ENCODE measurements around the gene EVI5L. TPM values are rescaled to one million over a fixed set of nuclear protein-coding genes. Genes with fewer than 3 reads are reported as not detected.

EVI5L gene
- 10 to 100 TPM in 3 of 4 donors, 1 to 10 TPM in 1; 8.3 to 15.5 (median 11.9) TPM for total RNA-seq

DNA sequence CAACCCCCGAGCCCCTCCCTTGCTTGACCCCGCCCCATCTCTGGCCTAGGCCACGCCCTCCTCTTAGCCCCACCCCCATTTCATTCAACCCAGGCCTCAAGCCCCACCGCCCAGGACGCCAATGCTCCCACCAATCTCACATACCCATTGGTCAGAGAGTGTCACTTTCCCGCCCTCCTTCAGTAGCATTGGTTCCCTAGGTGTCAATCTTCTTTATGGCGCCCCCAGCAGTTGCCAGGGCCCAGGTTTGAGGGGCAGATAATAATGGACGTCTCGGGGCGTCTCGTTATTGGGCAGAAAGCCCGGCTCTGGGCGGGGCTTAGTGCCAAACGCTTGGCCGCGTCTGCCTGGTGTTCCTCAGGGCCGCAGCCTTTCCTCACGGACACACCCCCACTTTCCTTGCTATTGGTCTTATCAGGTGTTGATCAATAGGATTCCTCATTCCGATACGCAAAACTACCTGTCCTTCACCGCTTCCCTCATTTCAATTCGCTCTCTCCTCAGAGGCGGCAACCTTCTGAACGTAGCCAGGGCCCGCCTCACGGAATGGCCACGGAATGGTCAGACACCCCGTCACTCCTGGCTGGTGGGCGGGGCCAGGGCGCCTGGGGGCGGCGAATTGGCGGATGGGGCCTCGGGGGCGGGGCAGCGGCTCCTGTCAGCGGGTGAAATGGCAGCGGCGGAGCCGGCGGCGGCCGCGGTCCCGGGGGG is at the start of gene EVI5L:
Gene EVI5L, plus strand, starts transcription at position 658 of the 711 bp plus-strand sequence. CDS start 16,325 bp downstream, outside the sequence.
- Histone ChIP-seq H3K27ac (peak within 1 kb of the TSS; percentile 80 to 88 (median 84)), H3K4me3 (peak within 1 kb of the TSS; percentile 72 to 92 (median 82)), H3K27me3 (no peaks in the 10 kb centered on the region), H3K9me3 (no peaks in the 10 kb centered on the region), H3K36me3 (no peaks in the 10 kb centered on the region), H3K4me1 (peaks cover 15 to 51% (median 22%) of the 10 kb centered on the region in 3 donors)
- intact Hi-C loops (cut with DNase I) = no loop called here
- peak in 1 of 4 donors; percentile 19 for TF ChIP-seq POLR2A (IDR thresholded peaks at IDR 0.05)
- TF ChIP-seq, protein P1, sequence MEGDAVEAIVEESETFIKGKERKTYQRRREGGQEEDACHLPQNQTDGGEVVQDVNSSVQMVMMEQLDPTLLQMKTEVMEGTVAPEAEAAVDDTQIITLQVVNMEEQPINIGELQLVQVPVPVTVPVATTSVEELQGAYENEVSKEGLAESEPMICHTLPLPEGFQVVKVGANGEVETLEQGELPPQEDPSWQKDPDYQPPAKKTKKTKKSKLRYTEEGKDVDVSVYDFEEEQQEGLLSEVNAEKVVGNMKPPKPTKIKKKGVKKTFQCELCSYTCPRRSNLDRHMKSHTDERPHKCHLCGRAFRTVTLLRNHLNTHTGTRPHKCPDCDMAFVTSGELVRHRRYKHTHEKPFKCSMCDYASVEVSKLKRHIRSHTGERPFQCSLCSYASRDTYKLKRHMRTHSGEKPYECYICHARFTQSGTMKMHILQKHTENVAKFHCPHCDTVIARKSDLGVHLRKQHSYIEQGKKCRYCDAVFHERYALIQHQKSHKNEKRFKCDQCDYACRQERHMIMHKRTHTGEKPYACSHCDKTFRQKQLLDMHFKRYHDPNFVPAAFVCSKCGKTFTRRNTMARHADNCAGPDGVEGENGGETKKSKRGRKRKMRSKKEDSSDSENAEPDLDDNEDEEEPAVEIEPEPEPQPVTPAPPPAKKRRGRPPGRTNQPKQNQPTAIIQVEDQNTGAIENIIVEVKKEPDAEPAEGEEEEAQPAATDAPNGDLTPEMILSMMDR (IDR thresholded peaks at IDR 0.05) = no peak
- 0 to 1% methylated on average over 15 to 18 of the region's 45 CpGs for WGBS, 2 donors
- peak; percentile 100 for DNase-seq

DNA sequence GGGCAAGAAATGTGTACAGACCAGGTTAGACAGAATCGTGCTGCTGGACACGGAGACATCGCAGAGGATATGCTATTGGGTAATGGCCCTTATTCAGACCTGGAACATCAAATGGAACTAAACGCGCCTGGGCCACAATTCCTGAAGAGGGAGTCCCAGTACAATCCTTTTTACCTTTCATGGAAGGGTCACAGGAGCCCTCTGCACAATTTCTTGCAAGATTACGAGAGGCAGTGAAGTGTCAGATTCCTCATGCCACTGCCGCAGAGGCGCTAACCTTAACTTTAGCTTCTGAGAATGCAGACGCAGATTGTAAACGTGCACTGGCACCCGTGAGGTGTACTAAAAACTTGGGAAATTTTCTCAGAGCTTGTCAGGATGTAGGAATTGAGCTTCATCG is 48.9 kb upstream of the EVI5L start:
- no peak overlapping the region for H3K27ac ChIP-seq
- peaks cover 0 to 9% (median 0%) of the 10 kb centered on the region in 3 donors for H3K9me3 ChIP-seq
- H3K27me3 ChIP-seq = peaks cover 0 to 88% (median 2%) of the 10 kb centered on the region in 4 donors
- TF ChIP-seq POLR2A (IDR thresholded peaks at IDR 0.05) = no peak
- TF ChIP-seq, protein P1 (IDR thresholded peaks at IDR 0.05) = no peak
- intact Hi-C loops (cut with DNase I) = no loop called here
- no peaks in the 10 kb centered on the region for H3K36me3 ChIP-seq
- no peak overlapping the region for H3K4me3 ChIP-seq
- 48 to 57% methylated on average over 11 to 12 of the region's 12 CpGs for WGBS, 2 donors
- no peak for DNase-seq
- peaks cover 0 to 8% (median 0%) of the 10 kb centered on the region in 3 donors for H3K4me1 ChIP-seq

DNA sequence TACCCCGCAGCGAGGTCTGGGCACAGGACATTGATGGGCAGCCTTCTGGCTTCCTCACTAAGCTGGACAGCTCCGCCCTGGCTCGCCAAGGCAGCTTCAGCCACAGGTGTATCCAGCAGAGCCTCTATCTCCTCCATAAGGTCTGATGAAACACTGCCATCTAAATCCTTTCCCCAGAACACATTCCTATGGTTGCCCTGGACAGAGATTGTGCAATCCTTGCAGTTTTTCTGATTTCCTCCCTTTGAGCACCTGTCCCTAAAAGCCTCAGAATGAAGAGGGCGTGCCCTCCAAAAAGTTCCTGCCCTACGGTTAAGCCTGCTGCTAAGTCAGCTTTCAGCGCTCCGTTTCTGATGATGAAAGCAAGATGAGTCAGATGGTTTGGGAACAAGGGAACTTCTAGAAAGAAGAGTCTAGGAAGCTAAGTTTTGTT is 46.0 kb upstream of the EVI5L start:
- Histone ChIP-seq H3K4me3 (no peak overlapping the region), H3K9me3 (peaks cover 0 to 9% (median 0%) of the 10 kb centered on the region in 3 donors), H3K36me3 (no peaks in the 10 kb centered on the region), H3K27ac (no peak overlapping the region), H3K27me3 (peaks cover 2 to 96% (median 10%) of the 10 kb centered on the region in 4 donors), H3K4me1 (peaks cover 0 to 14% (median 2%) of the 10 kb centered on the region in 3 donors)
- intact Hi-C loops (cut with DNase I) = no loop called here
- DNase-seq = no peak
- TF ChIP-seq, protein P1 (IDR thresholded peaks at IDR 0.05) = peak in 1 of 6 experiments; percentile 7
- no peak for TF ChIP-seq POLR2A (IDR thresholded peaks at IDR 0.05)
- 17 to 25% methylated on average over 8 of the region's 8 CpGs for WGBS, 2 donors

DNA sequence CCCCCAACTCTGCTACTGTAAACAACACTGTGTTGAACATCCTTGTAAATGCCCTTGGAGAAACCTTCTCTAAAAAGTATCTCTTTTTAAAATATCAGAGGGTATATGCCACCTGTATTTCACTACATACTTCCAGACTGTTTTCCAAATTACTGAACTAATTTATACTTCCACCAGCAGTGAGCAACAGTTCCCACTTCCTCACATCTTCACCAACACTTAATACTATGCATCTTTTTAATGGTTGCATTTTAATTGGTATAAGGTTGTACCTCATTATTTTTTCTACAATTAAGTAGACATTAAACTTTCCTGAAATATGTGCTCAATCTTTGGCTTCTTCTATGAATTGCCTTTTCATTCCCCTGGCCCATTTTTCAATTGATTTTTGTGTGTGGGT is 45.2 kb upstream of the EVI5L start:
- intact Hi-C loops (cut with DNase I) = no loop called here
- Histone ChIP-seq H3K4me1 (peaks cover 0 to 22% (median 7%) of the 10 kb centered on the region in 3 donors), H3K27me3 (peaks cover 9 to 96% (median 17%) of the 10 kb centered on the region in 4 donors), H3K9me3 (peaks cover 0 to 9% (median 0%) of the 10 kb centered on the region in 3 donors), H3K4me3 (no peak overlapping the region), H3K36me3 (no peaks in the 10 kb centered on the region), H3K27ac (no peak overlapping the region)
- TF ChIP-seq POLR2A (IDR thresholded peaks at IDR 0.05) = no peak
- TF ChIP-seq, protein P1 (IDR thresholded peaks at IDR 0.05) = no peak
- no peak for DNase-seq

DNA sequence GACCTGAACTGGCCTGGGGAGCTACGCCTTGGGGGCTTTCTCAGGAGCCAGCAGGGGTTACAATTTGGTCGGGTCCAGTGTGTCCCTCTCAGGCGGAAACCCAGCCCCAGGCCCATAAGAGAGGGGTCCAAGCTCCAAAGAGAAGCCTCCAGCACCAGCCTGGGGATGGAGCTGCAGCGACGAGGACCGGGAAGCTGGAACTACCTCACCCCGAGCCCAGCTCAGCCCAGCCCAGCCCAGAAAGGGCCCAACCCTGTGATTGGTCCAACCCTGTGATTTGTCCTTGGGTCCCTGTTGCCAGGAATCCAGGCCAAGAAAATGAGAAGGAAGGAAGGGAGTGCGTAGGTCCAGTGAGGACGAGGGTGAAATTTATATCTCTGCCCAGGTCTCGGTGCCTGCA is 42.9 kb upstream of the EVI5L start:
- Histone ChIP-seq H3K4me3 (peak overlapping the region in 1 of 4 donors; percentile 21), H3K36me3 (no peaks in the 10 kb centered on the region), H3K4me1 (peaks cover 0 to 22% (median 7%) of the 10 kb centered on the region in 3 donors), H3K27ac (no peak overlapping the region), H3K9me3 (peaks cover 0 to 9% (median 0%) of the 10 kb centered on the region in 3 donors), H3K27me3 (peaks cover 9 to 95% (median 15%) of the 10 kb centered on the region in 4 donors)
- intact Hi-C loops (cut with DNase I) = no loop called here
- TF ChIP-seq, protein P1 (IDR thresholded peaks at IDR 0.05) = no peak
- no peak for TF ChIP-seq POLR2A (IDR thresholded peaks at IDR 0.05)
- no peak for DNase-seq
- 20% methylated on average over 2 of the region's 10 CpGs; no CpG with 5 or more reads in 1 of the 2 donors for WGBS, 2 donors
